Pons (tissue), 1 donor: ENCODE data around the gene SMC6.

Source experiments
- DNase-seq: peaks from one replicate; pipeline ENCODE4 v3.0.0-alpha.2; 2016; ENCODE audit warnings: low spot score

SMC6 gene

GRCh38 chr2:17616405-17616804, 137.2 kb downstream of the SMC6 start:
- no peak for DNase-seq

- no peak for DNase-seq
Measured at GRCh38 chr2:17615728-17616351, 137.8 kb downstream of the SMC6 start.

- no peak for DNase-seq
Measured at GRCh38 chr2:17615147-17615546, 138.5 kb downstream of the SMC6 start.

- no peak for DNase-seq
Measured at GRCh38 chr2:17614174-17614930, 139.3 kb downstream of the SMC6 start.
